IMR-90 (cell line): ENCODE data around the gene NXPH4. TPM values are rescaled to one million over a fixed set of nuclear protein-coding genes. Genes with fewer than 3 reads are reported as not detected.

Experiments
- ATAC-seq: fragments of 200-7000 bp; cut with Tn5 transposase; 2 replicates; pipeline ENCODE4 v1.9.1; 2020; ENCODE audit warnings: low read depth, mild to moderate bottlenecking, moderate library complexity
- BruUV-seq: library from RNA; stranded (reverse); fragments of 400-500 nt; replicated peaks from 2 replicates; lab custom pipeline; 2021; lab: Mats Ljungman, UMichigan
- CTCF ChIA-PET: fragments of 300-600 bp; formaldehyde crosslinking; extraction: SDS; loops from one replicate; lab custom pipeline; 2021; ENCODE audit warnings: antibody characterized with exemption; lab: Yijun Ruan, JAX
- POLR2A ChIA-PET: fragments of 300-600 bp; sonication (Branson Sonifier 250); formaldehyde crosslinking; loops from one replicate; lab custom pipeline; 2022; ENCODE audit warnings: antibody characterized with exemption; ENCODE audit not compliant: unreplicated experiment; lab: Charles Lee
- DNase-seq: peaks from one replicate; pipeline ENCODE4 v3.0.0; 2013
- H2AFZ ChIP-seq: replicated peaks from 2 replicates; pipeline ENCODE3; 2013; ENCODE audit warnings: low read length, mild to moderate bottlenecking; ENCODE audit not compliant: poor library complexity
- H2AK5ac ChIP-seq: 2 replicates; pipeline ENCODE4 v1.6.1; 2013; ENCODE audit warnings: low read depth, low read length, inconsistent platforms
- H2AK9ac ChIP-seq: replicated peaks from 2 replicates; pipeline ENCODE3; 2013; ENCODE audit warnings: mild to moderate bottlenecking, low read depth, low read length, moderate library complexity; ENCODE audit not compliant: poor library complexity
- H2BK120ac ChIP-seq: 2 replicates; pipeline ENCODE4 v1.6.1; 2013; ENCODE audit warnings: low read depth, low read length, inconsistent platforms
- H2BK15ac ChIP-seq: 3 replicates; pipeline ENCODE4 v1.6.1; 2013; ENCODE audit warnings: low read depth, low read length, inconsistent platforms
- H2BK20ac ChIP-seq: 2 replicates; pipeline ENCODE4 v1.6.1; 2013; ENCODE audit warnings: low read depth, mild to moderate bottlenecking, inconsistent platforms, low read length, moderate library complexity
- H2BK5ac ChIP-seq: 2 replicates; pipeline ENCODE4 v1.6.1; 2013; ENCODE audit warnings: mild to moderate bottlenecking, low read depth, low read length, inconsistent platforms; ENCODE audit not compliant: poor library complexity, severe bottlenecking
- H3K14ac ChIP-seq: replicated peaks from 2 replicates; pipeline ENCODE4 v1.6.1; 2013; ENCODE audit warnings: low read depth, low read length, inconsistent platforms
- H3K18ac ChIP-seq: 2 replicates; pipeline ENCODE4 v1.6.1; 2013; ENCODE audit warnings: low read depth, low read length, control low read depth
- H3K23ac ChIP-seq: 2 replicates; pipeline ENCODE4 v1.6.1; 2013; ENCODE audit warnings: low read depth, low read length, inconsistent platforms
- H3K27ac ChIP-seq: 2 replicates; pipeline ENCODE4 v1.5.1; 2013; ENCODE audit warnings: mild to moderate bottlenecking, control low read depth, low read length; ENCODE audit not compliant: insufficient read depth
- H3K27me3 ChIP-seq: 2 replicates; pipeline ENCODE4 v1.6.1; 2013; ENCODE audit warnings: low read length; ENCODE audit not compliant: control insufficient read depth, insufficient read depth
- H3K36me3 ChIP-seq: 2 replicates; pipeline ENCODE4 v1.6.1; 2013; ENCODE audit warnings: low read length, mixed read lengths; ENCODE audit not compliant: control insufficient read depth, insufficient read depth
- H3K4ac ChIP-seq: 2 replicates; pipeline ENCODE4 v1.6.1; 2013; ENCODE audit warnings: low read depth, low read length, inconsistent platforms
- H3K4me1 ChIP-seq: 2 replicates; pipeline ENCODE4 v1.6.1; 2013; ENCODE audit warnings: low read length, mixed read lengths; ENCODE audit not compliant: control insufficient read depth, insufficient read depth
- H3K4me2 ChIP-seq: 2 replicates; pipeline ENCODE4 v1.6.1; 2013; ENCODE audit warnings: low read depth, mild to moderate bottlenecking, control low read depth, low read length, moderate library complexity
- H3K4me3 ChIP-seq: 2 replicates; pipeline ENCODE4 v1.5.1; 2013; ENCODE audit warnings: low read depth, mild to moderate bottlenecking, control low read depth, low read length, moderate library complexity; ENCODE audit not compliant: insufficient read depth
- H3K56ac ChIP-seq: 2 replicates; pipeline ENCODE4 v1.6.1; 2013; ENCODE audit warnings: low read length, inconsistent platforms; ENCODE audit not compliant: insufficient read depth; ENCODE audit errors: extremely low read depth
- H3K79me1 ChIP-seq, 2 experiments: 2 replicates each; pipeline ENCODE4 v1.6.1; 2013; ENCODE audit warnings: low read length in 2 of 2, inconsistent platforms in 1 of 2, low read depth in 1 of 2
- H3K9ac ChIP-seq: 2 replicates; pipeline ENCODE4 v1.6.1; 2013; ENCODE audit warnings: low read depth, low read length, control low read depth
- H3K9me1 ChIP-seq: 2 replicates; pipeline ENCODE4 v1.6.1; 2013; ENCODE audit warnings: low read length, inconsistent platforms; ENCODE audit not compliant: insufficient read depth
- H3K9me3 ChIP-seq: 2 replicates; pipeline ENCODE4 v1.6.1; 2013; ENCODE audit warnings: low read length; ENCODE audit not compliant: control insufficient read depth, insufficient read depth
- H4K20me1 ChIP-seq: 2 replicates; pipeline ENCODE4 v1.6.1; 2013; ENCODE audit warnings: low read length, inconsistent platforms; ENCODE audit not compliant: insufficient read depth
- H4K5ac ChIP-seq: 2 replicates; pipeline ENCODE4 v1.6.1; 2013; ENCODE audit warnings: mild to moderate bottlenecking, low read depth, low read length, control low read depth
- H4K8ac ChIP-seq, 2 experiments: 2 replicates each; pipeline ENCODE4 v1.6.1; 2013; ENCODE audit warnings: low read depth in 2 of 2, low read length in 2 of 2, control low read depth in 1 of 2, inconsistent platforms in 1 of 2
- H4K91ac ChIP-seq: 2 replicates; pipeline ENCODE4 v1.6.1; 2013; ENCODE audit warnings: low read depth, low read length, inconsistent platforms; ENCODE audit not compliant: insufficient read depth
- BHLHE40 ChIP-seq: fragments of 150-350 bp; IDR thresholded peaks from 2 replicates; pipeline ENCODE4 v1.6.1; 2016; ENCODE audit warnings: mild to moderate bottlenecking, low read depth, low read length
- FOS ChIP-seq: fragments of 150-350 bp; IDR thresholded peaks from 2 replicates; pipeline ENCODE4 v1.6.1; 2016; ENCODE audit warnings: low read depth, low read length
- MAFK ChIP-seq: IDR thresholded peaks from 2 replicates; pipeline ENCODE4 v1.6.1; 2012; ENCODE audit warnings: low read depth, low read length, improper control_type of control experiment
- MAZ ChIP-seq: IDR thresholded peaks from 2 replicates; pipeline ENCODE4 v1.6.1; 2012; ENCODE audit warnings: low read depth, mild to moderate bottlenecking, low read length, improper control_type of control experiment, moderate library complexity, borderline replicate concordance
- MXI1 ChIP-seq: IDR thresholded peaks from 2 replicates; pipeline ENCODE4 v1.6.1; 2012; ENCODE audit warnings: low read depth, mild to moderate bottlenecking, low read length, moderate library complexity, borderline replicate concordance
- POLR2A ChIP-seq: IDR thresholded peaks from 2 replicates; pipeline ENCODE4 v1.6.1; 2012; ENCODE audit warnings: mild to moderate bottlenecking, low read depth, low read length
- RFX5 ChIP-seq: IDR thresholded peaks from 2 replicates; pipeline ENCODE4 v1.8.0; 2012; ENCODE audit warnings: low read depth, mild to moderate bottlenecking, low read length, moderate library complexity
- SMC3 ChIP-seq: fragments of 150-350 bp; IDR thresholded peaks from 2 replicates; pipeline ENCODE4 v1.6.1; 2016; ENCODE audit warnings: low read depth, mild to moderate bottlenecking, antibody characterized with exemption, low read length, moderate library complexity
- WGBS, 2 experiments: methylation state at CpG; one replicate each; pipeline versions ENCODE4 v1.1.5 to v1.1.7; 2013; ENCODE audit warnings: missing lambda C conversion rate in 2 of 2; ENCODE audit not compliant: insufficient read length in 1 of 2; ENCODE audit errors: extremely low coverage in 2 of 2; 5-methylcytosine and 5-hydroxymethylcytosine counted together
- dilution Hi-C: fragments of 300-500 bp; cut with HindIII; formaldehyde crosslinking; loops from one replicate; pipeline ENCODE4 v1.14.3; 2018; ENCODE audit warnings: low sequenced_read_pairs; ENCODE audit not compliant: unreplicated experiment
- in situ Hi-C: fragments of 300-500 bp; cut with MboI; formaldehyde crosslinking; loops from 3 replicates; pipeline ENCODE4 v1.14.3; 2019; ENCODE audit warnings: low sequenced_read_pairs, inconsistent platforms, mixed read lengths
- intact Hi-C: fragments of 100-400 bp; cut with micrococcal nuclease; formaldehyde crosslinking; loops from 2 replicates; pipeline ENCODE4 v1.10.0; 2022
- polyA plus RNA-seq, 3 experiments: library from polyadenylated mRNA; depleted of rRNA; stranded (reverse); fragments of >200 nt; gene quantifications; 2 replicates each; pipeline ENCODE4 v1.2.3, GENCODE V29; 2012; ENCODE audit warnings: low replicate concordance in 1 of 3
- total RNA-seq: library from RNA; depleted of rRNA; stranded (reverse); fragments of >200 nt; gene quantifications from 2 replicates; pipeline ENCODE4 v1.2.3, GENCODE V29; 2012
- TF ChIP-seq, protein P1 (sequence below): conservative IDR thresholded peaks from 2 replicates; pipeline ENCODE4 v1.5.1; 2012; ENCODE audit warnings: mild to moderate bottlenecking, low read depth, low read length, improper control_type of control experiment
- TF ChIP-seq, protein P2 (sequence below): fragments of 150-350 bp; IDR thresholded peaks from 2 replicates; pipeline ENCODE4 v1.6.1; 2016; ENCODE audit warnings: low read depth, mild to moderate bottlenecking, low read length, moderate library complexity, borderline replicate concordance

The NXPH4 gene
- total and polyA plus RNA-seq, 2 of the 4 experiments (the other 2 are of a cell fraction) = 0.36 to 3.8 TPM

DNA sequence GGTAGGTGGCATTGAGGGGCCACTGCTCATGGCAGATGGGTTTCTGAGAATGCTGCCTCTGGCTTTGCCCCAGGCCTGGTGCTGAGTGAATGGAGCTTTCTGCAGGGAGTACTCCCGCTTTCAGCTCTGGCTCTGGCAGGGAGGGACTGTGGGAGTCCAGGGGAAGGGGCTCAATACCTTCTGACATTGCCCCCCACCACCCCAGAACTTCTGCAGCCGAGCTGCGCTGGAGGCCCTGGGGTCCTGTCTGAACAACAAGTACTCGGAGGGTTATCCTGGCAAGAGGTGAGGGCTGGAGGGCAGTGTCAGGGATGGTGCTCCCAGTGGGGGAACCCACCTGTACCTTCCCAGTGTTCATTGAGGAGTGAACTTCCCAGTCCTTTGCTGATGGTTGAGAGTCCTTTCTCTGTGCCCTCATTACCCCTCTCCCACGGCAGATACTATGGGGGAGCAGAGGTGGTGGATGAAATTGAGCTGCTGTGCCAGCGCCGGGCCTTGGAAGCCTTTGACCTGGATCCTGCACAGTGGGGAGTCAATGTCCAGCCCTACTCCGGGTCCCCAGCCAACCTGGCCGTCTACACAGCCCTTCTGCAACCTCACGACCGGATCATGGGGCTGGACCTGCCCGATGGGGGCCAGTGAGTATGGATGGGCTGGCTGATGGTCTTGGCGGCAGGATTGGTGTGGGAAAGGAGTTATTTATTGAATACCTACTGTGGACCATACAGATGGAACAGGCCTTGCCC is 14.9 kb downstream of the NXPH4 start:
- H3K4me1 ChIP-seq = peaks cover 16% of the 10 kb centered on the region
- H3K9ac ChIP-seq = peak overlapping the region; percentile 98
- H3K56ac ChIP-seq = peak overlapping the region; percentile 100; the same call in 1 of the 2 replicates
- H3K23ac ChIP-seq = peak overlapping the region; percentile 99
- peaks cover 33% of the 10 kb centered on the region for H4K20me1 ChIP-seq
- H2BK15ac ChIP-seq = 0 out of 3 replicates have a peak overlapping the region, but pooled peaks have one; percentile 77
- peak overlapping the region; percentile 94; the same call in 1 of the 2 replicates for H3K27ac ChIP-seq
- intact Hi-C loops (no loop called here), in situ Hi-C loops (no loop called here), dilution Hi-C loops (no loop called here)
- peak overlapping the region; percentile 95 to 99; a peak in 3 of 4 replicates for H4K8ac ChIP-seq
- no peak overlapping the region for H2AFZ ChIP-seq
- peaks cover 2% of the 10 kb centered on the region; the same call in 1 of the 2 replicates for H3K27me3 ChIP-seq
- H2AK9ac ChIP-seq = peak overlapping the region; percentile 100
- H4K5ac ChIP-seq = peak overlapping the region; percentile 5; the same call in 1 of the 2 replicates
- H3K36me3 ChIP-seq = peaks cover 45% of the 10 kb centered on the region
- no TSS peak for BruUV-seq
- H2AK5ac ChIP-seq = peak overlapping the region; percentile 98
- WGBS, 2 experiments = 90% methylated on average over 2 of the region's 13 CpGs; no CpG with 5 or more reads in 1 of the 2 experiments
- H3K79me1 ChIP-seq = peaks cover 29 to 53% of the 10 kb centered on the region in 2 experiments
- peak overlapping the region; percentile 100 for H3K4ac ChIP-seq
- H2BK5ac ChIP-seq = no peak overlapping the region
- peak overlapping the region; percentile 96; the same call in 1 of the 2 replicates for H2BK120ac ChIP-seq
- ATAC-seq (no peak), DNase-seq (no peak)
- H3K4me2 ChIP-seq = peak overlapping the region; percentile 91
- peak overlapping the region; percentile 100 for H3K14ac ChIP-seq
- H3K9me1 ChIP-seq = peaks cover 20% of the 10 kb centered on the region
- H3K4me3 ChIP-seq = peak overlapping the region; percentile 59; the same call in 1 of the 2 replicates
- no peak for TF ChIP-seq MAZ
- no peak for TF ChIP-seq POLR2A
- TF ChIP-seq, protein P1, sequence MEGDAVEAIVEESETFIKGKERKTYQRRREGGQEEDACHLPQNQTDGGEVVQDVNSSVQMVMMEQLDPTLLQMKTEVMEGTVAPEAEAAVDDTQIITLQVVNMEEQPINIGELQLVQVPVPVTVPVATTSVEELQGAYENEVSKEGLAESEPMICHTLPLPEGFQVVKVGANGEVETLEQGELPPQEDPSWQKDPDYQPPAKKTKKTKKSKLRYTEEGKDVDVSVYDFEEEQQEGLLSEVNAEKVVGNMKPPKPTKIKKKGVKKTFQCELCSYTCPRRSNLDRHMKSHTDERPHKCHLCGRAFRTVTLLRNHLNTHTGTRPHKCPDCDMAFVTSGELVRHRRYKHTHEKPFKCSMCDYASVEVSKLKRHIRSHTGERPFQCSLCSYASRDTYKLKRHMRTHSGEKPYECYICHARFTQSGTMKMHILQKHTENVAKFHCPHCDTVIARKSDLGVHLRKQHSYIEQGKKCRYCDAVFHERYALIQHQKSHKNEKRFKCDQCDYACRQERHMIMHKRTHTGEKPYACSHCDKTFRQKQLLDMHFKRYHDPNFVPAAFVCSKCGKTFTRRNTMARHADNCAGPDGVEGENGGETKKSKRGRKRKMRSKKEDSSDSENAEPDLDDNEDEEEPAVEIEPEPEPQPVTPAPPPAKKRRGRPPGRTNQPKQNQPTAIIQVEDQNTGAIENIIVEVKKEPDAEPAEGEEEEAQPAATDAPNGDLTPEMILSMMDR = no peak
- TF ChIP-seq, protein P2, sequence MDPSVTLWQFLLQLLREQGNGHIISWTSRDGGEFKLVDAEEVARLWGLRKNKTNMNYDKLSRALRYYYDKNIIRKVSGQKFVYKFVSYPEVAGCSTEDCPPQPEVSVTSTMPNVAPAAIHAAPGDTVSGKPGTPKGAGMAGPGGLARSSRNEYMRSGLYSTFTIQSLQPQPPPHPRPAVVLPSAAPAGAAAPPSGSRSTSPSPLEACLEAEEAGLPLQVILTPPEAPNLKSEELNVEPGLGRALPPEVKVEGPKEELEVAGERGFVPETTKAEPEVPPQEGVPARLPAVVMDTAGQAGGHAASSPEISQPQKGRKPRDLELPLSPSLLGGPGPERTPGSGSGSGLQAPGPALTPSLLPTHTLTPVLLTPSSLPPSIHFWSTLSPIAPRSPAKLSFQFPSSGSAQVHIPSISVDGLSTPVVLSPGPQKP = no peak
- no peak for TF ChIP-seq FOS
- no peak for TF ChIP-seq SMC3
- no peak for TF ChIP-seq BHLHE40
- no peak for TF ChIP-seq MXI1
- no peak for TF ChIP-seq MAFK
- no peak for TF ChIP-seq RFX5
- H3K18ac ChIP-seq = no peak overlapping the region; the same call in 1 of the 2 replicates
- CTCF ChIA-PET = interaction anchor here (5.3 kb wide), 1 partner anchor 10 kb away, joined by 47 read pairs; no protein-coding TSS in a partner anchor
- no peak overlapping the region for H2BK20ac ChIP-seq
- peak overlapping the region; percentile 100 for H4K91ac ChIP-seq
- no peaks in the 10 kb centered on the region for H3K9me3 ChIP-seq
- POLR2A ChIA-PET = no interaction called here
